ENCODE results near the gene NCLN.
A peak's percentile ranks its signal among the peaks of the same experiment; 100 is the strongest.

Gene NCLN
- long read RNA-seq, donor 1, full-length matches to known transcripts = 7 of 13 reads
- long read RNA-seq, donor 1, partial matches to known transcripts = 0 of 13 reads
- long read RNA-seq, donor 1, other reads (novel, unspliced or antisense) = 6 of 13 reads
- long read RNA-seq, donor 2, full-length matches to known transcripts = 3 of 8 reads
- long read RNA-seq, donor 2, partial matches to known transcripts = 0 of 8 reads
- long read RNA-seq, donor 2, other reads (novel, unspliced or antisense) = 5 of 8 reads
- long read RNA-seq, donor 3, full-length matches to known transcripts = 3 of 3 reads
- long read RNA-seq, donor 3, partial matches to known transcripts = 0 of 3 reads
- long read RNA-seq, donor 3, other reads (novel, unspliced or antisense) = 0 of 3 reads
- long read RNA-seq, donor 4, full-length matches to known transcripts = 4 of 4 reads
- long read RNA-seq, donor 4, partial matches to known transcripts = 0 of 4 reads
- long read RNA-seq, donor 4, other reads (novel, unspliced or antisense) = 0 of 4 reads
- long read RNA-seq, donor 5, full-length matches to known transcripts = 1 of 28 reads
- long read RNA-seq, donor 5, partial matches to known transcripts = 27 of 28 reads
- long read RNA-seq, donor 5, other reads (novel, unspliced or antisense) = 0 of 28 reads
- long read RNA-seq, donor 6, full-length matches to known transcripts = 5 of 5 reads
- long read RNA-seq, donor 6, partial matches to known transcripts = 0 of 5 reads
- long read RNA-seq, donor 6, other reads (novel, unspliced or antisense) = 0 of 5 reads
- long read RNA-seq, donor 7 = 0 reads
- long read RNA-seq, donor 8, full-length matches to known transcripts = 4 of 4 reads
- long read RNA-seq, donor 8, partial matches to known transcripts = 0 of 4 reads
- long read RNA-seq, donor 8, other reads (novel, unspliced or antisense) = 0 of 4 reads

GRCh38 chr19:3185461-3186159 lies at the start of gene NCLN:
NCLN (plus strand) TSS chr19:3185930; CDS start chr19:3186031, 101 bp downstream.
- DNase-seq = peak; percentile 99

- DNase-seq = no peak
These were observed 49.6 kb upstream of the NCLN start, which contains the start of gene GNA15 for GRCh38 chr19:3135961-3136683. GNA15 (plus strand) TSS chr19:3136033; CDS start chr19:3136451, 418 bp downstream.

- DNase-seq = no peak
These were observed 49.1 kb upstream of the NCLN start for GRCh38 chr19:3136684-3137055.

GRCh38 chr19:3137119-3137518 lies 48.6 kb upstream of the NCLN start:
- no peak for DNase-seq

GRCh38 chr19:3138268-3138667 lies 47.5 kb upstream of the NCLN start:
- no peak for DNase-seq

- no peak for DNase-seq
These were observed 45.1 kb upstream of the NCLN start for GRCh38 chr19:3140667-3141038.

GRCh38 chr19:3142292-3142670 lies 43.4 kb upstream of the NCLN start:
- DNase-seq = no peak

GRCh38 chr19:3142781-3143337 lies 42.9 kb upstream of the NCLN start:
- DNase-seq = no peak

- DNase-seq = no peak
These were observed 39.6 kb upstream of the NCLN start for GRCh38 chr19:3145909-3146676.

GRCh38 chr19:3146677-3147100 lies 39.0 kb upstream of the NCLN start:
- no peak for DNase-seq

- no peak for DNase-seq
These were observed 37.2 kb upstream of the NCLN start for GRCh38 chr19:3148503-3148902.

- DNase-seq = no peak
These were observed 36.6 kb upstream of the NCLN start for GRCh38 chr19:3149089-3149488.

GRCh38 chr19:3149526-3150505 lies 35.9 kb upstream of the NCLN start:
- DNase-seq = no peak

GRCh38 chr19:3150739-3151329 lies 34.9 kb upstream of the NCLN start:
- no peak for DNase-seq

GRCh38 chr19:3151563-3152418 lies 33.9 kb upstream of the NCLN start:
- DNase-seq = no peak

GRCh38 chr19:3152419-3152780 lies 33.3 kb upstream of the NCLN start:
- no peak for DNase-seq

GRCh38 chr19:3153286-3154230 lies 32.2 kb upstream of the NCLN start:
- DNase-seq = no peak

Measured in right kidney (tissue), 9 donors.